ENCODE measurements around the gene TNS3.
"Not testable (repeated sequence)": the region's sequence is repeated elsewhere in the genome, so short reads cannot be mapped to it uniquely, and the experiment has no call there.

Gene TNS3

DNA sequence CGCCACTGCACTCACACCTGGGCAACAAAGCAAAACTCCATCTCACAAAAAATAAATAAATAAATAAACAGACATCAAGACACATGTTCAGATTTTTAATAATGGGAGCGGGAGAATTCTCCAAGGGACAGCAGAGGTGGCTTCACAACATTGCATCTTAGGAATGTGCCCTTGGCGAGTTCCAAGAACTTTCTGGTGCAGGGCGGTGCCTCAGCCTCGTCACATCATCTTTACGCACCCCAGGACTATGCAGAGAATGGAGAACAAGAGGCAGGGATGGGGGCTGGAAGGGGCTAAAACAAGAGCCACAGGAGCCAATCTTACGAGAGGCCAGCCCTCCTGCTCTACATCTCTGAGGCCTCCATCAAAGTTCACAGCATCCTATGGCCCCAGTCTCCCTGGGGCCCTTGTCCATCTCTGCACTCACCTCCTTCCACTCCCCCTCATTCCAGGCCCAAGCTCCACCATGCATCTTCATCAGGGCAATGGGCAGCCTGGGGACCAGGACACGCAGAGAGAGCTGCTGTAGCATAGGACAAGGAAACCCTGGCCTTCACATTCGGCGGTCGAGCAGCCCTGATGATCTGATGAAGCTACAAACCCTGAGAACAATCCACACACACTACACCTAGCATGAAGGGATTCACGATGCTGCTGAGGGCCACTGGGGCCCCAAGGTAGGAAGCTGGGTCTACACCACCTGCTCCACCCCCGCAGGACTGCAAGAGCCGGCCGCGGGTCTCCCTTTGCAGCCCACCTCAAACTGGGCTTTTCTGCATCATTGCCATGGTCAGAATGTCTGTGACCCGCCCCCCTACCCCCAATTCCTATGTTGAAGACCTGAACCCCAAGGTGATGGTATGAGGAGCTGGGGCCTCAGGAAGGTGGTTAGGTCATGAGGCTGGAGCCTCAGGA is 22.3 kb downstream of the TNS3 start:
- DNase-seq: no peak

DNA sequence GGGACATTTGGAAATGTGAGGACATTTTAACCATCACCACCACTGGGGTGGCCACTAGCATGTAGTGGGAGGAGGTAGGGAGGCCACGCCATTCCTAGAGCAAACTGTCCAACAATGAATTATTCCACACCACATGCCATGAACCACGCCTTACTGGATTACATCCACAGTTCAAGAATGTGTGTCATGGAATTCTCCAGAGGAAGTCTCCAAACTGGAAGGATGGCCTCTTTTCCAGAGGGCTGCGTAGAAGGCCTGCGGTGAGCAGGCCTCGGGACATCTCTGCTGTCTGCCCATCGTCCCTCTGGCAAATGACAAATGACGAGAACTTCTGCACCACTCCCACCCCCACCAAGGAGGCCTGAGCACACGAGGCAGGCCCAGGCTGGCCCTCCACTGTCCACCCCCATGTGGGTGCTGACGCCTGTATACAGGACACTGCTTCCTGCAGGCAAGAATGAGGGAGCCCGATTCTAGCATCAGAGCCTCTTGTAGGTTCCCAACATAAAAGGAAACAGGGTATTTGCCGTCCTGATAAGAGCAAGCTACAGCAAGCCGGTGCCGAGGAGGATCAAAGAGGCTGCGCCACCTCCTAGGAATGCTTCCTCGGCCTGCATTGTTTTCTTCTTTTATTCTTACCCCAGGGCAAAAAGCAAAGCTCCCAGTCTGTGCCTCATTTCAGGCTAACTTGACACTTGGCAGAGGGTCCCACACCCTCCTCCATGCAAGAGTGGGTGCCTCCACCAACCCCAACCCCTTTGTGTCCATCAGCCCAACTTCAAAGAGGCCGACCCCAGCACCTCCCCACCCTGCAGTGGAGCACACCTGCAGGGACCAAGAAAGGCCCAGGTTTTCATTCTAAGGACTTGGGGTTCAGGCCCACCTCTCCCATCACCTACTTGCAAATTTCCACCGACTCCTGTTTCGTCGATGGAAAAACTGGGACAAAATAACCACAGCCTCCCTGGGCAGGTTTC is 23.9 kb downstream of the TNS3 start:
- no peak for DNase-seq

DNA sequence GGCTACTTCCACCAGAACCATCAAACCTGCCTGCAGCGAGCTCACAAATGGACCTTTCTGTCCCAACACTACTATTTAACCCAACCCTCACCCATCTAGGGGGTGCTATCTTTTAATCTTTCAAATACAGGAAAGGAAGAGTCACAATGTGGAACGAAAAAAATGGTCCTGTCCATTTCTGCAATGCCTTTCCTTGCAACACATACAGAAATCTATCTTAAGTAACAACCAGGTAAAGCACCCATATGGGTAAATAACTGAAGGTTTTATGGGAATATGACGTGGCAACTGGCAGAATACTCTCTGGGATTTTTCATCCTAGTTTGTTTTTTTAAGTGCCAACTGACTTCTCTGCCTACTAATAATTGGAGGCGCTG is 24.6 kb downstream of the TNS3 start:
- DNase-seq: no peak

DNA sequence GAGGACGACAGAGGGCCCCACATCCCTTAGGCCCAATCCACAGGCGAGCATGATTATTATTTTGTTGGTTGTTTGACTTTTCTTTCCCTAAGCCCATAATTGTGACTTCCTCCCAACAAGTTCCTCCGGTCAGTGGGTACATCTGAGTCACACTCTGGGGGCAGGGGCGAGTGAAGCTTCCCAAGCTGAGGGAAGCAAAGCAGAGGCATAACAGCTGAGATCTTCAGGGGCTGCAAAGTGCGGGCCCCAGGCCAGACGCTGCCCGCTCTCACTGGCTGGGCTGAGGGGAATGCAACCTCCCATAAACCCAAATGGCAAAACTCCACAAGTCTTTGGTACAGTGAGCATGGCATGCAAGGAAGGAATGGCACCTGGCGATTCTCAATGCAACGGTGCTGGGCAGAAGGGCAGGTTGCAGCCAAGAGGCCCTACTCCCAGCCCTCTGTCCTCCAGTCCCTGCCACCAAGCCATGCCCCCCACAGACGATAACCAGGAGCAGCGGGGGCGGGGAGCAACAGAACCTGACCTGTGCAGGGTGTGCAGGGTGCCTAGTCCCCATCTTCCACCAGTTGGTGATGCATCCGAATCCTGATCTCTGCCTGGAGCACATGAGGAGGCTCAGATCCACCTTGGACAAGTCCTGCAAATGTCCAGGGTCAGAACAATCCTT is 25.3 kb downstream of the TNS3 start:
- no peak for DNase-seq

DNA sequence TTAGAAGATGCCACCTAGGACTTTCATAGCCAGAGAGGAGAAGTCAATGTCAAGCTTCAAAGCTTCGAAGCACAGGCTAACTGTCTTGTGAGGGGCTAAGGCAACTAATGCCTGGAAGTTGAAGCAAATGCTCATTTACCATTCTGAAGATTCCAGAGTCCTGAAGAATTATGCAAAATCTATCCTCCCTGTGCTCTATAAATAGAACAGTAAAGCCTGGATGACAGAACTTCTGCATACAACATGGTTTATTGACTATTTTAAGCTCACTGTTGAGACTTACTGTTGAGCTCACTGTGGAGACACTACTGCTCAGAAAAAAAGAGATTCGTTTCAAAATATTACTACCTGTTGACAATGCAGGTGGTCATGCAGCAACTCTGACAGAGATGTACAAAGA is 28.6 kb downstream of the TNS3 start:
- no peak for DNase-seq

DNA sequence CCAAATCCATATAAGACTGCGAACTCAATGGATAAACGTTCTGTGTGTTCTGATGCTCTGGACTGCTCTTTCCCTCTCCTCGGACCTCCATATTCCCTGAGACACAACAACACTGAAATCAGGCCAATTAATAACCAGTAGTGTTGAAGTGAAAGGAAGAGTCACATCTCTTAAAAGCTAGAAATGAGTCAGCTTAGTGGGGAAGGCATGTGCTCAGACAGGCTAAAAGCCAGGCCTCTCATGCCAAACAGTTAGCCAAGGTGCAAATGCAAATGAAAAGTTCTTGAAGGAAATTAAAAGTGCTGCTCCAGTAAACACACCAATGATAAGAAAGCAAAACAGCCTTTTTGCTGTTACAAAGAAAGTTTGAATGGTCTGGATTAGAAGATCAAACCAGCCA is 29.3 kb downstream of the TNS3 start:
- peak; percentile 2 for DNase-seq

DNA sequence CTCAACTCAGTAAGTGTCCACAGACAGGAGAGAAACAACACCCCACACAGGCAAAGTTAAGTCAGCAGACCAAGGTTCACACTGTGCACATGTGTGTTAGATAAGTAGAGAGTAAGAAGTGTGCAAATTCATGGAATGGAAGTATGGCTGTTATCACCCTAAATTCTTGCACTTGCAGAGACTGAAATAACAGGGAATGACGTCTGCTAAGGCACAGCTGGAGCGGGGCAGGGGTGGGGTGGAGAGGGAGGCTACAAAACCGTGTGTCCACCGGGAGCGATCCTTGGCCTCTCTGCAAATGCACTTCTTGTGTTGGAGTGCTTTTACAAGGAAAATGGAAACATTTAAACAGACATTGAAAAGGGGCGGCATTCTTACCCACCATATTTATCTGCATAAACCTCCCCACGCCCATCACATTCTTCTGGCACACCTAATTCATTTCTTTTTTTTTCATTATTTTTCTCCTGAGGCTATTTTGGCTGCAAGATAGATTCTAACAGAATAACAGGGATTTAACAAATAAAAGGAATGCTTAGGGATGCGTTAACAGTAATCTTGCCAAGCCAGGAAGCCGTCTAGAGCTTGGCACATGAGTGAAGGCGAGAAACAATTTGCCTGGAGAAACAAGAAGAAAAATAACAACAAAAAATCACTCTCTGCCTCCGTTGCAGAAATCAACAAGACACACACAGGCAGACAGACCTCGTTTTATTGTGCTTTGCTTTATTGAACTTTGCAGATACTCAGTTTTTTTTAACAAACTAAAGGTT is 30.1 kb downstream of the TNS3 start:
- no peak for DNase-seq

DNA sequence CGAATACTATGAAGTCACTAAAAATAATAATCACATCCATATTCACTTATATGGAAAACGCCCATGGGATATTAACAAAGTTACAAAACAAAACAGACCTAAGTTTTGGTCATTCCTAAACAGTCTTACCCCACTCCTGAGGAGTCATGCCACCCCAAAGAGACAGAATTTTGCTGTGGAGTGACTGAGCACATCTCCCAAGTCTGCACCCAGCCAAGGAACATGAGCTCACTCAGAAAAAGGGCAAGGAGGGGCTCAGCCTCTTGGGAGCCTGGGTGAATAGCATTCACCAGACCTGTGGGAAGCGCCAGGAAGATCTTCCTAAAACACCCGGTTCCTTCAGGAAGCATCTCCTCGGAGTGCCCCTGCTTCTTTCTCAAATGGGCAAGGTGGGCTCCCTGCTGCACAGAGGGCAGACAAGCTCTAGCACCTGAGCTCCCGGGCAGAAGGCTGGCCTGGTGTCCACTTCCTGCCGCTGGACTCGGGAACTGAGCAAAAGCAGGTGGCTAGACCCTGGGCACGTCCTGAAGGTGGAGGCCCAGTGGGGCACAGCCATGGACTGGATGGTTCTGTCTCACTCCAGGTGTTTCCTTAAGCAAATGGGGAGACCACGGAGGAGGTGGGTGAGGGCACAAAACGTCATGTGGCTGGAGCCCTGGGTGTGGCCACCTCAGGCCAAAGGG is 31.0 kb downstream of the TNS3 start:
- DNase-seq: no peak

DNA sequence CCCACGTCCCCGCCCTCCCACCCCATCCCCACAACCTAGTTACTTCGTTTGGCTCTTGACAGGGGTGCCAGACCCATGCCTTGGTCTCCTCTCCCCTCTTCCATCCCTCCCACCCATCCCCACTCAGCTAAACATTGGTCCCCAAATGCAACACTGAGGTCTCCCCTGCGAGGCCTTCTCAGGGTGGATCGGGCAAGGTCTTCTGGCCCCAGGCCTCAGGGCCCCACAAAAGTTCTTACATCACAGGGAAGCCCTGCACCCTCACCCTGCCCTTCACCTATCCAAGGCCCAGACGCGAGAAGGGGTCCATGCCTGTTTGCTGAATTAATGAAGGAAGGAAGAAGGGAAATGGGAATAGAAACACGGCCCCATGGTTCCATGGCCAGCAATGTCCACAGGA is 32.0 kb downstream of the TNS3 start:
- DNase-seq: no peak

DNA sequence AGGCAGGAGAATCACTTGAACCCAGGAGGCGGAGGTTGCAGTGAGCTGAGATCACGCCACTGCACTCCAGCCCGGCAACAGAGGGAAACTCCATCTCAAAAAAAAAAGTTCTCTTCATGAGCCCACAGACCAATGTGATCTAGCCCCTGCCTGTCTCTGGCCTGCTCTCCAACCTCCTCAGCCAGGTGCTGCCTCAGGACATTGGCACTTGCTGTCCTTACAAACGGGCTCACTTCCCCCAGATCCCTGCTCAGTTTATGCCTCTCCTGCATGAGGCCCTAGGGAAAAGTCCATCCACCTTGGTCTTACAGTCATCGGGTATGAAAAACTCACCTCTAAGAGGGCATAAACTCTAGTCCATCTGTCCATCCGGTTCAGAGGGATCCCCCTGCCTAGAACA is 32.5 kb downstream of the TNS3 start:
- DNase-seq: no peak

DNA sequence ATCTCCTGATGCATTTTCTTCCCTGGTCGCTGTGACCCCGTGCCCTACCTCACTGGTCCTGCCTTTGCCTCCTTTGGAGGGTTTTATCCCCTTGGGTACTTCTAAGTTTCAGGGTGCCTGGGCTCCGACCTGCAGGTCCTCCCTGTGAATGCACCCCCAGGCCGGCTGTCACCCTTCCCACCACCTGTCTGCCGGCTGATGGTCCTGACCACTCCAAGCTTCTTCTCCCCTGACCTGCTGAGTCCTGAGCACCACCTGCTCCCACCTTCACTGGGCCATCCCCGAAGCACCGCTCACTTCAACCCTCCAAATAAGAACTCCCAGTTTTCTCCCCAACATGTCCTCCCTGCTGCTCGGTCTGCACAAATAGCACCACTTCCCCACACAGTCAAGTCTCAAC is 33.4 kb downstream of the TNS3 start:
- no peak for DNase-seq

DNA sequence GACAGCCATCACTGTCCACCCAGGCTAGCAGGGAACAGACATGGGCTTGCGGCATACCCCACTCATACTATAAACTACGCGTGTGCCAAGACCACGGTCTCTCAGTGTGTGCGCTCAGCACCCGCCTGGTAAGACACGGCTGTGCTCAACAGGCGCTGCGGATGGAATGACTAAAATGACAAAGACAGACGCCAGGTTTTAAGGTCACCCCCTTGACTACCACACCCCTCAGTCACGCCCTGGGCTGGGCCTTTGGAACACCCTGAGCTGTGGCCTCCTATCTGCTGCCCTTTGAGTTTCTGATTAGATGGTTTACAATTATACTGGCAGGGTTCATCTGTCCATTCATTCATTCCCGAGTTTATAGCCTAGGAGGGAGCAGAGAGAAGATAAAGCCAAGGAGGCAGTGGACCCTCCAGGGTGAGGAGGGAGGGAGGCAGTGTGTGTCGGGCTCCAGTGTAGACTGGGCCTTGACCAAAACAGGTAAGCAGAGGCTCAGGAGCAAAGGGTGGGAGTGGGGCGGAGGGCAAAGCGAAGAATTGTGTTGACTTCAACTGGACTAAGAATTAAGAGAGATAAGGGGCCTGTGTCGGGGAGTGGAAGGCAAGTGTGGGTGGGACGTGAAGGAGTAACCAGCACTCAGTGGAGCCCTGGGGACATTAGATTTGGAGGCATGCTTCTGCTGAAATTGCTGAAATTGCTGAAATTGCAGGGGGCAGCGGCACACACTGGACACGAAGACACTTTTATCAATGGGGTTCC is 35.0 kb downstream of the TNS3 start:
- no peak for DNase-seq

DNA sequence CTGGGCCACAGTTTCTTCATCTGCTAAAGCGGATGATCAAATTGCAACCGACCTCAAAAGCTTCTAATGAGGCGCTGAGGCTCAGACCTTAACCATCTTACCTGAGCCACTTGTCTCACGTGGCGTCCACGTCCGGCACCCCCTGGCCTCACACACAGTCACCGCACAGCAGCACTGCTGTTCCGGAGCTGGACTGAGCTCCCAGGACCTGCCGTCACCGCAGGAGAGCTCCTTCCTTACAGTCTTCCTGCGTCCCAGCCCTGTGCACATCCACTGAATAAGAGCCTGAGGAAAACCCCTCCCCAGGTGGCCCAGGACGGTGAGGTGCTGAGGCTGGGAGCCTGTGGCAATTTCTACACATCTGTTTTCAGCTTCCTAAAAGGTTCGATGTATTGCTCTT is 35.7 kb downstream of the TNS3 start:
- DNase-seq: no peak

DNA sequence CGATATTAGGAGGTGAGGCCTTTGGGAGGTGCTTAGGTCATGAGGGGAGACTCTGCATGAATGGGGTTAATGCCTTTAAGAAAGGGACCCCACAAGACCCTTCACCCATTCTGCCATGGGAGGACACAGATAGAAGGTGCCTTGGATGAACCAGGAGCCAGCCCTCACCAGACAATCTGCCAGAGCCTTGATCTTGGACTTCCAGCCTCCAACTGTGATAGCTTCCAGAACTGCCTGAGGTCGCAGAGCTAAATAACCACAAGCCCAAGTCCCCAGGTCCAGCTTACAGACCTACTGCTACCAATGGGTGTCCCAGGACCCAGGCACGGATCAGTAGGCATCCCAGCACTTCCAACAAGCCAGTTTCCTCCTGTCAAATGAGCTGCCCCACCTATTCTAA is 37.5 kb downstream of the TNS3 start:
- no peak for DNase-seq

DNA sequence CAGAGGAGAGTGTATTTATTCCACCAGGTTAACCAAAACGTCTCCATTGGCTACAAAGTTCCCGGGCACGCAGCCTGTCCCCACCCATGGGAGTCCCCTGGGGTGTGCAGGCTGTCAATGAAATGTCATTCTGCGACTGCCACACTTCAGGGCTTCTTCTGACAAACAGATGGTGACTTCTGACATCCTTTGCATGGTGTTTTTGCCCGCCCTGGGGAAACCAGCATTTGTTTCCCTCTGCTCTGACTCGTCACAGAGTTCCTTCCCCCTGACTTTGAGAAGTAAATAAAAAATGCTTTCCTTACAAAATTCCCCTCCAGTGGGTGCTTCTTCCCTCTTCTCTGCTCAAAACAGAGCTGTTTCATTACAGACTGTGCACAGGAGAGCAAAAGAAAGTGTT is 38.2 kb downstream of the TNS3 start:
- DNase-seq: no peak

DNA sequence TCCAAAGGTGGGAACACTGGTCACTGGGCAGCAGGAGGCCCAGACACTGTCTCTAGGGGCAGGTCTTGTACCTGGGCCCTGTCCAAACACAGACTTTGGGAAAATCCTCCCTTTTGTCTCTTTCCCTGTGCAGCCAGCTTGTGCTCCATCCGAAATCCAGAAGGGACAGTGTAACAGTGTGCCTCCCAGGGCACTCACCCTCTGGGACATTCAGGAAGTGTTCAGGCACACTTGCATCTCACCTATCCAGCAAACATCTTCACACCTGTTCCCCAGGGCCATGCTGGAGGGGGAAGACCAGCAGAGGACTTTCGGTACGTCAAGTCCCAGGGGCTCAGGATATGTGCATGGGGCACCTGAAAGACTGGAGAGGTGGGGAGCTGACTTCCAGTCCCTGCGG is 38.9 kb downstream of the TNS3 start:
- DNase-seq: no peak

DNA sequence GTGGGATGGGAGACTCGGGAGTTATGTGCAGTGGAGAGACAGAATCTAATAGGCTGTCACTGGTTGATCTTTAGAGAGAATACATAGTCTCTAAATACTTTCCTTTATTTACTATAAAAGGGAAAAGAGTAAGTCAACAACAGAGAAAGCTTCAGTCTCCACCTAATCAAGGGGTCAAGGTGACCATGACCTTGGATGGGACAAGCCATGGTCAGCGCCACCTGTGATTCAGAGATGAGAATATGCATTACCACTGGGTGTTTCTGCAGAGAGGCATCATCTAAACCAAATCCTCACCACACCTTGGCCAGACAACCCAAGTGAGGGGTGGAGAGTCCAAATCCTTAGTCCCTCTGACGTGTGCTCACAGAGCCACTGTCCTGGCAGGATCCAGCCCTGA is 39.9 kb downstream of the TNS3 start:
- no peak for DNase-seq

DNA sequence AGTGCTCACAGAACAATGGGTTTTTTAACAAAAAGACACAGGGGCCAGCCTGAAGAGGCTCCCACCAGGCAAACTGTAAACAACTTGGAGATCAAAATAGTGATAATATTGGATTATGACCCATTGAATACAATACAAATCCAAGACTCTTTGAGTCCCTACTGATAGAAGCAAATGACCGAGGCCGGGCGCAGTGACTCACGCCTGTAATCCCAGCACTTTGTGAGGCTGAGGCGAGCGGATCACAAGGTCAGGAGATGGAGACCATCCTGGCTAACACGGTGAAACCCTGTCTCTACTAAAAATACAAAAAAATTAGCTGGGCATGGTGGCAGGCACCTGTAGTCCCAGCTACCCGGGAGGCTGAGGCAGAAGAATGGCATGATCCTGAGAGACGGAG is 40.4 kb downstream of the TNS3 start:
- DNase-seq: not testable (repeated sequence)

DNA sequence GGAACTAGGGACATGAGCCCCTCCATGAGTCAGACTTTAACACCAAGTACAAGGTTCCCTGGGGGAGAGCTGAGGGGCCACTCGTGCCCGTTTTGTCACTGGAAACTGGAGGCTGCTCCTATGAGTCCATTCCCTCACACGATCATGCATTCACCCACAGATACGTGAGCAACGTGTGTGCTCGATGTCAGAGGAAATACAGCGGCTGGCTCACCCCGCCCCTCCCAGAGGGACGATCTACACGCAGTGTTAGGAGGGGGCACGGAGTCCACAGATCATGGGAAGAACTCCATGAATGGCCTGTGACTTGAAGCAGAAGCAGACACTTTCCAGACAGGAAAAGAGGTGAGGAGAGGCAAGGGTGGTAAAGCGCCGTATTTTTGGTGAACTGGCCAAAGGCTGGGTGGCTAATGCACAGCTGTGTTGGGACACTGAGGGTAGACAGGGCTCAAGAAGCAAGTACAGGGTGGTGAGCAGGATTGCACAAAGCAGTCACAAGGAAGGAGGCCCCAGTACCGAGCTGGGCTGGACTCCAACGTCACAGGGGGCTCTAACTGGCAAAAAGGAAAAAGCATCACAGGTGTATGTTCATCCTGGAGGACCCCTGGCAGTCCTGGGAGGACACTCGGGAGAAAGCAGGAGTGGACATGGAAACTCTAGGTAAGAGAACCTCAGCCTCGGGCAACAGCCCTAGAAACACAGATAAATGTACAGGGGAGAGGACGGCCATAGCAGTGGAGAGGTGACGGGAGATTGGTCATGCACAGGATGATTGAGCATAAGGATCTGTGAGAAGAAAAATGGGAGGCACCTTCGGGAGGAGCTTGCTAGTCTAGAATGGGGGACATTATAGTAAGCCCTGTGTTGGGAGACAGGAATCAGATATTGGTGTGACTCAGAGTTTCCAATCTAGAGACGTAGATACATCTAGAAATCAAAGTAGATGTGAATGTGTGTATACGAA is 41.2 kb downstream of the TNS3 start:
- no peak for DNase-seq

DNA sequence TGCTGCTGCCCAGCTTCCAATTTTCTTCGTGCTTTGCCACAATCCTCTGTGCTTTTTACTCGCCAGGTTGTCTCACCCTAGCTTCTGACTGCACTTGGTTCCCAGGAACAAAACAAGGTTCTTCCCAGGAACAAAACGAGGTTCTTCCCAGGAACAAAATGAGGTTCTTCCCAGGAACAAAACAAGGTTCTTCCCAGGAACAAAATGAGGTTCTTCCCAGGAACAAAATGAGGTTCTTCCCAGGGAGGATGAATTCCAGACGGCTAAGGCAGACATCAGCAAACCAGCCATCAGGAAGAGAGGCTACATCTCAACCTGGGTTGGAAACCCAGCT is 41.9 kb downstream of the TNS3 start:
- no peak for DNase-seq

Measured in activated CD4-positive, alpha-beta T cell treated with anti-CD3 and anti-CD28 coated beads, Interleukin-10, Interleukin-2, amounts not matched to agents 100 ng/mL and 50 ng/mL, durations not matched to agents 16 hours and 8 hours (primary cell).